Activated CD8-positive, alpha-beta memory T cell treated with anti-CD3 and anti-CD28 coated beads, Interleukin-2, amount 50 U/mL, for 1 hour (primary cell): ENCODE data around the gene EGFL6.
A peak's percentile ranks its signal among the peaks of the same experiment; 100 is the strongest.
"Not testable (repeated sequence)": the region's sequence is repeated elsewhere in the genome, so short reads cannot be mapped to it uniquely, and the experiment has no call there.

Source experiments
- DNase-seq: peaks from one replicate; pipeline ENCODE4 v3.0.0-alpha.2; 2020; ENCODE audit errors: extremely low read depth

EGFL6 gene

DNA sequence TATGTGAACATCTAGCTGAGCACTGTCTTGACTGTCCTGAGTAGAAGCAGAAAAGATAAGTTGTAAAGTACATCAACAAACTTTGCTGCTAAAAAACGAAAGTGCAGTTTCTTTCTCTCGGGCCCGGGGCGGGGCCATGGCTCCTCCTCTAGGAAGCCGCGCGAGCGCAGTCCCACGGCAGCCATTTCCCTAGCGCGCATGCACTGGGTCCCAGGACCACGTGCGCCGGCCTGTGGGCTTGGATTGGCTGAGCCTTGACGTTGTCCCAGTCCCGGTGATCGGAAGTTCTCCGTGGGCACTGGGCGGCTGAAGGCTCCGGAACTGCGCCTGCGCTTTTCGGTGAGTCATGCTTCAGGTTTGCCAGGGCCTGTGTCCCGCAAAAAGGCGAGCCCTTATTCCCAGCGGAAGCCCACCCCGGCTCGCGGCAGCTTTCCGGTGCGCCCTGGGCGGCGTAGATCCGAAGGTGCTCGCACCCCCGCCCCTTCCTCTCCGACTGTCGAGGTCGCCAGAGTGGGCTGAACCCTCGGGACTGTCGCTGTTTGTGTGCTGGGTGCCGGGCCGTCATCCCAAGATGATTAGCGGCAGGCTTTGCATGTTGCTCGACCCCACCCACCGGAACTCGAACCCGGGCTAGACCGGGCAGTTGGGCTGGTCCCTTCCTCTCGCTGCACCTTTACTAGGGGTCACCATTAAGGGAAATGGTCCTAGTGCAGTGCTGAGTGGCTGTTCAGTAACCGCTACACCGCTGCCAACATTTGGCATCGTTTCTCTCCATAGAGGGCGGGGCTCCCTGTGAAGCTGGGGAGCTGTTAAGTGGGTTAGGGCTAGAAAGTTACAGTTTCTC lies 83.7 kb downstream of the EGFL6 start, which contains the start of gene TCEANC:
Gene TCEANC, plus strand, starts transcription at position 292 of the 844 bp plus-strand sequence. CDS start 9,368 bp downstream, outside the sequence.
- DNase-seq, result peak; percentile 85

DNA sequence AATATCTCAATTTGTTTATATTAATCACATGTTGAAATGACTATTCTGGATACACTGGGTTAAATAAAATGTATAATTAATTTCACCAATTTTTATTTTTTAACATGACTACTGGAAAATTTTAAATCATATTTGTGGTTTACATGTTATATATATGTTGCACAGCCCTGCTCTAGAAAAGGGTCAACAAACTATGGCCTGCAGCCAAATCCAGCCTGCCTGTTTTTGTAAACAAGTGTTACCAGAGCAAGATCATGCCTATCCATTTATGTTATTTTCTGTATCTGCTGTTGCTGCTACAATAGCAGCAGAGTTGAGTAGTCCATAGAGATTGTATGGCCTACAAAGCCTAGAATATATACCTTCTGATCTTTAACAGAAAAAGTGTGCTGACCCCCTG lies 84.7 kb downstream of the EGFL6 start:
- DNase-seq, result no peak

DNA sequence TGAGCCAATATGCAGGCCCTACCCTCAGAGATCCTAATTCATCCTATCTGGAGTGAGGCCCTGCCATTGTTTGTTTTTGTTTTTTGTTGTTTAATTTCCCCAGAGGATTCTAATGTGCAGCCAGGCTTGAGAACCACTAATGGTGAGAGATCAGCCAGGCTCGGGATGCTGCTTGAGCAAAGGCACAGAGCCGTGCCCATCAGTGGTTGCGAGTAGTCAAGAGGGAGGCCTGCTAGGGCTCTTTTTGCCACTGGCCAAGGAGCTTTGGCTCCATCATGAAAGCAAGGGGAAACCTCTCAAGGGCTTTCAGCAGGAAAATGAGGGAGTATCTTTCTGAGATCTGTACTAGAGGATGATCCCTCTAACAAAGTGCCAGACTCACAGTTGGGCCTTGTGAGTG lies 86.3 kb downstream of the EGFL6 start:
- DNase-seq, result no peak

DNA sequence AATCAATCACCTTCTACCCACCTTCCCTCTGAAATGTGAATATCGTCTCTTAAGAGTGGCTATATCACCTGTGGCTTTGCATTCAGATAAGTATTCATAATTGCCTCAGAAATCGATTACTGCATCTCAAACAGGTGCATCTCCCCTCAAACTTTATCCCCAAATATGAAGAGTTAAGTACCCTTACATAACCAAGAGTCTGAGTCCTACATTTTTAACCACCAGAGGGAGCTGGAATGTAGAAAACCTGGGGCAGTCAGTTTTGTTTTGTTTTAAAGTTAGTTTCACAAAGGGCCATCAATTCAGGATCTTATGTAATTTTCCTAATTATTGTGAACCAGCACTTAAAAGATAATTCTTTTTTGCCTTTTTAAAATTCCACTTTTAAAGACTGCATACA lies 89.2 kb downstream of the EGFL6 start:
- no peak for DNase-seq

DNA sequence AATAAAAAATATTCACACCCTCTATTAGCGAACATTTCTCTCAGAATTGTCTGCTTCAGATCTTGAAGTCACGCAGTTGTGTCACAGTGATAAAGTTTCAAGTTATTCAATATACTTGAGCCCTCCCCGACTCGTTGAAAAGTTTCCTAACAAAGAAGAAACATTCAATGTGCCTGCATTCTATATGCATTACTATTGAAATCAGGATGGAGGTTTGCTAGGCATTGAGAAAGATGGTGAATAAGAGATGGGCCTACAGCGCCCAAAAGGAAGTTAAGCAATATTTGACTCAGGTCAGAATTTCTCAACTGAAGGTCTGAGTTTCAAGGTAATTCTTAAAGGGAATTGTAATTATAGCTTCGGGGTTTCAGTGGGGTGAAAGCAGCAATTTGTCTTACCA lies 89.7 kb downstream of the EGFL6 start:
- DNase-seq, result no peak

DNA sequence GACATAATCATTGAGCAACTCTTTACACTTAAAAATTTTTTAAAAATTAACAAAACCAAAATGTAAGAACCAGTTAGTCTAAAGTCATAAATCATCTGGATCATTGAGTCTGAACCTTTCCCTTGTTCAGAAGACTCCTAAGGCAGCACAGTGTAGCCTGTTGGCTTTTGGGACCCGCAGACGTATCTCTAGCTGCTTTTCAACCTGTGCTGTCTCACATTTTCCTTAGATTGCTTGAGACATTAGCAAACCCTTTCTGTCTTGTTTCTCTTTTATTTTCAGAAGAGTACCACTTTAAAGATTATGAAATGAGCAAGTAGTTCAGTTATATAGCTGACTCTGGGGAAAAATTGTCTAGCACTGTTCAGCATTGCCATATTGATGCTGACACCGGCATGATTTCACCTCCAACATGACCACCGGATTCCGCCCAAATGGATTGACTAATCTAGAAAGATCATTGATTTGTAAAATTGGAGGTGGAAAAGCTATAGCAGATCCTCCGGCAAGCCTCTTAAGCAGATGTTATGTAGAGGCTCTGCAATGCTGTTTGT lies 92.4 kb downstream of the EGFL6 start:
- DNase-seq, result no peak

DNA sequence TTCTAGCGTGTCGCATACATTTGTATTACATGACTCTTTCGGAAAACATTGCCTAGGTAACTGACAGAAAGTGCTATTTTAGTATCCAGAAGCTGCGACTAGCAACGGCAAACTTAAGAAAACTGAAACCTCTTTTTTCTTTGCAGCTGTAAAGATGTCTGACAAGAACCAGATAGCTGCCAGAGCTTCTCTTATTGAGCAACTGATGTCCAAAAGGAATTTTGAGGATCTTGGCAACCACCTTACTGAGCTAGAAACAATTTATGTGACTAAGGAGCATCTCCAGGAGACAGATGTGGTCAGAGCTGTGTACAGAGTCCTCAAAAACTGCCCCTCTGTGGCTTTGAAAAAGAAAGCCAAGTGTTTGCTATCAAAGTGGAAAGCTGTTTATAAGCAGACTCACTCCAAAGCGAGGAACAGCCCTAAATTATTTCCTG lies 93.0 kb downstream of the EGFL6 start:
- no peak for DNase-seq

DNA sequence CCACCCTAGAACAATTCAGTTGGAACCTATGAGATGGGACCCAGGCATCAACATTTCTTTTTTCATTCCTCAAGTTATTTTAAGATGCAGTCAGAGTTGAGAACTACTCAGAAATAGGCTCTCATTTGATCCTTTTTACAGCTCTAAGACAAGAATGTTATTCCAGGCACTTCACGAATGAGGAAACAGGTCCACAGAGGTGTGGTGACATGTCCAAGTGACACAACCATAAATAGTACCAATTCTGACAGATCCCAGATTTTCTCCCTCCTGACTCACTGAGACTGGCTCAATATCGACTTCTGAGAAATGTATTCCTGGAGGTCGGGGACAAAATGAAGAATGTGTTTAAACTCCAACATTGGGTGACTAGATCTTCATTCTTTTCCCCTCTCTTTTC lies 94.6 kb downstream of the EGFL6 start:
- no peak for DNase-seq

DNA sequence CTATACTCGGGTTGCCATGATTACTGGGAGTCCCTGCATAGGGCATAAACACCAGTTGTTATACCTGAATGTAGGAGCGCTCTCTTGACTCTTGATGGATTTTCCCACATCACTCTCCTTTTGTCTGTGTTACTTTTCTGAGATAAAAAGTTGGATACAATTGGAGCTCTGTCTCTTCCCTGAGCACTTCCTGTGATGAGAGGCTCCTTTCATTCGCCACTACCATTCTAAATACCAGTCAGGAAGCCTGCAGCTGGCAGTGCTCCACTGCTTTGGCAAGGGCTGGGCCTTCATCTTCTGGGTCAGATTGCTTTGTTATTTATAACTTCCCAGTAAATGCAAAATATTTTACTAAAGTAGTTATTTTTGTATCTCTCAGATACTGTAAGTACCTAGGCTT lies 97.4 kb downstream of the EGFL6 start:
- no peak for DNase-seq

DNA sequence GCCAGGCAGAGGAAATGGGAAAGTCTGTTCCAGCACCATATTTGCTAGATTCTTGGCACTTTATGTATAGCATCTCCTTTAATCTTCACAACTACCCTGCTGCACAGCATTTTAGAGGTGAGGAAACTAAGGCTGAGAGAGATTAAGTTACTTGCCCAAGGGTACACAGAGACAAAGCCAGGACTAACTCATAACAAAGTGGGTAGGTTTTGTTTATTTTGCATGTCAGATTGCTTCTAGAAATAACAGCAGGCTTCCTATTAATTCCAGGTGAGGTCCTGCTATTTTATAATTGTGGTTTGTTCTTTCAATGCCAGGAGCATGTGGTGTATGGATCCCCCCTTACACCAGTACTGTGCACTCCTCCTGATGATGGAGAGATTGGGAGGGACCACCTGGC lies 98.5 kb downstream of the EGFL6 start:
- no peak for DNase-seq

DNA sequence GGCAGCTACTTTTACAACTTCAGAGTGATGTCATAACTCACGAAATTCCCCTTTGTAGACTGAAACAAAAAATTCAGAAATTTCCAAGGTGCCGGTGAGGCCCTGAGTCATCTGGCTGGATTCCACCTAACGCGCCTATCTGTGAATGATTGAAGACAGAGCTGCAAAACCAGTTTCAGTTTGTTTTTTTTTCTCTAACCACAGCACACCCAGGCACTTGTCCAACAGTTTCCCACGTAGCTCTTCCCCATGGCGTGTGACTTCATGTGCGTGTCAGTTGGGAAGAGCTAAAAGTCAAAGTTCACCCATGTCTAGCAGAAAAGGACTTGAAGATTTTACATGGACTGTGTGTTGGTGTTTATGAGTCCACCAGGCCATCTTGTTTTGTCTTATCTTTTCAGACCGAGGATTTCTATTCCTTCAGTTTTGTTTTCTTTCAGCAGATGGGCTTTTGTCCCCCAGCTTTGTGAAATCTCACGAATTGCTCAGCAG lies 99.9 kb downstream of the EGFL6 start:
- no peak for DNase-seq

DNA sequence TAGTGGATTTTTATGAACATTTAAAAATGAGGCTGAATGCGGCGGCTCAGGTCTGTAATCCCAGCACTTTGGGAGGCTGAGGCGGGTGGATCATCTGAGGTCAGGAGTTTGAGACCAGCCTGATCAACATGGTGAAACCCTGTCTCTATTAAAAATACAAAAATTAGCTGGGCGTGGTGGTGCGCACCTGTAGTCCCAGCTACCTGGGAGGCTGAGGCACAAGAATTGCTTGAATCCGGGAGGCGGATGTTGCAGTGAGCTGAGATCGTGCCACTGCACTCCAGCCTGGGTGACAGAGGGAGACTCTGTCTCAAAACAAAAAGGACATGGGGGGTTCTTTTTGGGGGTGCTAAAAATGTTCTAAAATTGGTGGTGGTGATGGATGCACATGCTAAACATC lies 100.4 kb downstream of the EGFL6 start:
- DNase-seq, result not testable (repeated sequence)

DNA sequence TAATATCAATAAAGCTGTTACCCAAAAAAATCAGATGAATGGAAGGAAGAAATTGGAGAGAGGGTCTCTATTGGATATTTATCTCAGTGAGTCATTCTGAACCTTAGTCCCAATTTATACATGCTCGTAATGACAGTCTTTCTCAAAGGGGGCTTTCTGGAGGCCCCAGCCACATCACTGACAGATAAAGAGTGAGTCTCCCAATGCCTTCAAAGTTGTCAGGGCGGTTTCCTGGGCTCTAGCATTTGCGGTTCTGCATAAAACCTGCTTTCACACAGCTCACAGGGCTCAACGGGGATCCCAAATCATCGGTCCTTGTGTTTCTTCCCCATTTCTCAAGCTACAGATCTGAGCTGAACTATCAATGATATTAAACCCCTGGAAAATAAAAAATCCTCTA lies 100.8 kb downstream of the EGFL6 start:
- no peak for DNase-seq

DNA sequence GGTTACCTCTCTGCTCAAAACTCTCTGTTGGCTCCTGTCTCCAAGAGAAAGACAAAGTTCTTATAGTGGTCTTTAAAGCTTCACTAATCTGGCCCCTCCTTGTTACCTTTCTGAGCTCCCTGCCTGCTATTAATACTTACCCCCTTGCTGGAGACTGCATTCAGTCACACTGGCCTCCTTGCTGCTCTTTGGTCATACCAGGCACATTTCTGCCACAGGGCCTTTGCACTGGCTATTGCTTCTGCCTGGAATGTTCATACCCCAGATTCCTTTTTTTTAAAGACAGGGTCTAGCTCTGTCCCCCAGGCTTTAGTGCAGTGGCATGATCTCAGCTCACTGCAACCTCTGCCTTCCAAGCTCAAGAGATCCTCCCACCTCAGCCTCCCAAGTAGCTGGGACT lies 103.6 kb downstream of the EGFL6 start:
- DNase-seq, result no peak

DNA sequence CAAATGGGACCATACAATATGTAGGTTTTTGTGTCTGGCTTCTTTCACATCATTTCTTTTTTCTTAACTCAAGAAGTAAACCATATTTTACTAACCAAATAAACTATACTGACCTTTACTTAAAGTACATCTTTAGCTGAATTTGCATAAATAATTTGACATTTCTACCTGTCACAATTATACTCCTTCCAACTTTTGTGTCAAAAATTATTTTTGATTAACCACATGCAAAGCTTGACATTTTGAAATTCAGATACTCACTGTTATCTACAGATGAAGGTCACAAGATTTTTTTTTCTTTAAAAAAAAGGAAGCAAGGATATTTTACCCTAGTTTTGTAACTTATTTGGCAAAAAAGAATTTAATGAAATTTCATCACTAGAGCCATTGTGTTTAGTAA lies 107.5 kb downstream of the EGFL6 start:
- DNase-seq, result no peak

DNA sequence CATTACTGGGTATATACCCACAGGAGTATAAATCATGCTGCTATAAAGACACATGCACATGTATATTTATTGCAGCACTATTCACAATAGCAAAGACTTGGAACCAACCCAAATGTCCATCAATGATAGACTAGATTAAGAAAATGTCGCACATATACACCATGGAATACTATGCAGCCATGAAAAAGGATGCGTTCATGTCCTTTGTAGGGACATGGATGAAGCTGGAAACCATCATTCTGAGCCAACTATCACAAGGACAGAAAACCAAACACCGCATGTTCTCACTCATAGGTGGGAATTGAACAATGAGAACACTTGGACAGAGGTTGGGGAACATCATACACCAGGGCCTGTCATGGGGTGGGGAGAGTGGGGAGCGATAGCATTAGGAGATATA lies 110.3 kb downstream of the EGFL6 start:
- not testable (repeated sequence) for DNase-seq

DNA sequence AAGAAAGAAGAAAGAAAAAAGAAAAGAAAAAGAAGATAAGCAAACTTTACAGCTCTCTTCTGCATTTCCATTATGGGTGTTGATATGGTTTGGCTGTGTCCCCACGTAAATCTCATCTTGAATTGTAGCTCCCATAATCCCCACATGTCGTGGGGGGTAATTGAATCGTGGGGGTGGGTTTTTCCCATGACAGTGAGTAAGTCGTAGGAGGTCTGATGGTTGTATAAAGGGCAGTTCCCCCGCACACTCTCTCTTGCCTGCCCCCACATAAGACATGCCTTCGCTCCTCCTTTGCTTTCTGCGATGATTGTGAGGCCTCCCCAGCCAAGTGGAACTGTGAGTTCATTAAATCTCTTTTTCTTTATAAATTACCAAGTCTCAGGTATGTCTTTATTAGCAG lies 112.2 kb downstream of the EGFL6 start:
- DNase-seq, result no peak
